IMR-90 (cell line): ENCODE results near the gene TBCD. TPM values are rescaled to one million over a fixed set of nuclear protein-coding genes. Genes with fewer than 3 reads are reported as not detected.

Experiments
- ATAC-seq: fragments of 200-7000 bp; cut with Tn5 transposase; 2 replicates; pipeline ENCODE4 v1.9.1; 2020; ENCODE audit warnings: low read depth, mild to moderate bottlenecking, moderate library complexity
- BruUV-seq: library from RNA; stranded (reverse); fragments of 400-500 nt; replicated peaks from 2 replicates; lab custom pipeline; 2021; lab: Mats Ljungman, UMichigan
- CTCF ChIA-PET: fragments of 300-600 bp; formaldehyde crosslinking; extraction: SDS; loops from one replicate; lab custom pipeline; 2021; ENCODE audit warnings: antibody characterized with exemption; lab: Yijun Ruan, JAX
- POLR2A ChIA-PET: fragments of 300-600 bp; sonication (Branson Sonifier 250); formaldehyde crosslinking; loops from one replicate; lab custom pipeline; 2022; ENCODE audit warnings: antibody characterized with exemption; ENCODE audit not compliant: unreplicated experiment; lab: Charles Lee
- DNase-seq: peaks from one replicate; pipeline ENCODE4 v3.0.0; 2013
- H2AFZ ChIP-seq: replicated peaks from 2 replicates; pipeline ENCODE3; 2013; ENCODE audit warnings: low read length, mild to moderate bottlenecking; ENCODE audit not compliant: poor library complexity
- H2AK5ac ChIP-seq: 2 replicates; pipeline ENCODE4 v1.6.1; 2013; ENCODE audit warnings: low read depth, low read length, inconsistent platforms
- H2AK9ac ChIP-seq: replicated peaks from 2 replicates; pipeline ENCODE3; 2013; ENCODE audit warnings: mild to moderate bottlenecking, low read depth, low read length, moderate library complexity; ENCODE audit not compliant: poor library complexity
- H2BK120ac ChIP-seq: 2 replicates; pipeline ENCODE4 v1.6.1; 2013; ENCODE audit warnings: low read depth, low read length, inconsistent platforms
- H2BK15ac ChIP-seq: 3 replicates; pipeline ENCODE4 v1.6.1; 2013; ENCODE audit warnings: low read depth, low read length, inconsistent platforms
- H2BK20ac ChIP-seq: 2 replicates; pipeline ENCODE4 v1.6.1; 2013; ENCODE audit warnings: low read depth, mild to moderate bottlenecking, inconsistent platforms, low read length, moderate library complexity
- H2BK5ac ChIP-seq: 2 replicates; pipeline ENCODE4 v1.6.1; 2013; ENCODE audit warnings: mild to moderate bottlenecking, low read depth, low read length, inconsistent platforms; ENCODE audit not compliant: poor library complexity, severe bottlenecking
- H3K14ac ChIP-seq: replicated peaks from 2 replicates; pipeline ENCODE4 v1.6.1; 2013; ENCODE audit warnings: low read depth, low read length, inconsistent platforms
- H3K18ac ChIP-seq: 2 replicates; pipeline ENCODE4 v1.6.1; 2013; ENCODE audit warnings: low read depth, low read length, control low read depth
- H3K23ac ChIP-seq: 2 replicates; pipeline ENCODE4 v1.6.1; 2013; ENCODE audit warnings: low read depth, low read length, inconsistent platforms
- H3K27ac ChIP-seq: 2 replicates; pipeline ENCODE4 v1.5.1; 2013; ENCODE audit warnings: mild to moderate bottlenecking, control low read depth, low read length; ENCODE audit not compliant: insufficient read depth
- H3K27me3 ChIP-seq: 2 replicates; pipeline ENCODE4 v1.6.1; 2013; ENCODE audit warnings: low read length; ENCODE audit not compliant: control insufficient read depth, insufficient read depth
- H3K36me3 ChIP-seq: 2 replicates; pipeline ENCODE4 v1.6.1; 2013; ENCODE audit warnings: low read length, mixed read lengths; ENCODE audit not compliant: control insufficient read depth, insufficient read depth
- H3K4ac ChIP-seq: 2 replicates; pipeline ENCODE4 v1.6.1; 2013; ENCODE audit warnings: low read depth, low read length, inconsistent platforms
- H3K4me1 ChIP-seq: 2 replicates; pipeline ENCODE4 v1.6.1; 2013; ENCODE audit warnings: low read length, mixed read lengths; ENCODE audit not compliant: control insufficient read depth, insufficient read depth
- H3K4me2 ChIP-seq: 2 replicates; pipeline ENCODE4 v1.6.1; 2013; ENCODE audit warnings: low read depth, mild to moderate bottlenecking, control low read depth, low read length, moderate library complexity
- H3K4me3 ChIP-seq: 2 replicates; pipeline ENCODE4 v1.5.1; 2013; ENCODE audit warnings: low read depth, mild to moderate bottlenecking, control low read depth, low read length, moderate library complexity; ENCODE audit not compliant: insufficient read depth
- H3K56ac ChIP-seq: 2 replicates; pipeline ENCODE4 v1.6.1; 2013; ENCODE audit warnings: low read length, inconsistent platforms; ENCODE audit not compliant: insufficient read depth; ENCODE audit errors: extremely low read depth
- H3K79me1 ChIP-seq, 2 experiments: 2 replicates each; pipeline ENCODE4 v1.6.1; 2013; ENCODE audit warnings: low read length in 2 of 2, inconsistent platforms in 1 of 2, low read depth in 1 of 2
- H3K9ac ChIP-seq: 2 replicates; pipeline ENCODE4 v1.6.1; 2013; ENCODE audit warnings: low read depth, low read length, control low read depth
- H3K9me1 ChIP-seq: 2 replicates; pipeline ENCODE4 v1.6.1; 2013; ENCODE audit warnings: low read length, inconsistent platforms; ENCODE audit not compliant: insufficient read depth
- H3K9me3 ChIP-seq: 2 replicates; pipeline ENCODE4 v1.6.1; 2013; ENCODE audit warnings: low read length; ENCODE audit not compliant: control insufficient read depth, insufficient read depth
- H4K20me1 ChIP-seq: 2 replicates; pipeline ENCODE4 v1.6.1; 2013; ENCODE audit warnings: low read length, inconsistent platforms; ENCODE audit not compliant: insufficient read depth
- H4K5ac ChIP-seq: 2 replicates; pipeline ENCODE4 v1.6.1; 2013; ENCODE audit warnings: mild to moderate bottlenecking, low read depth, low read length, control low read depth
- H4K8ac ChIP-seq, 2 experiments: 2 replicates each; pipeline ENCODE4 v1.6.1; 2013; ENCODE audit warnings: low read depth in 2 of 2, low read length in 2 of 2, control low read depth in 1 of 2, inconsistent platforms in 1 of 2
- H4K91ac ChIP-seq: 2 replicates; pipeline ENCODE4 v1.6.1; 2013; ENCODE audit warnings: low read depth, low read length, inconsistent platforms; ENCODE audit not compliant: insufficient read depth
- CHD1 ChIP-seq: IDR thresholded peaks from 2 replicates; pipeline ENCODE4 v1.6.1; 2012; ENCODE audit warnings: low read depth, low read length, improper control_type of control experiment
- WGBS, 2 experiments: methylation state at CpG; one replicate each; pipeline versions ENCODE4 v1.1.5 to v1.1.7; 2013; ENCODE audit warnings: missing lambda C conversion rate in 2 of 2; ENCODE audit not compliant: insufficient read length in 1 of 2; ENCODE audit errors: extremely low coverage in 2 of 2; 5-methylcytosine and 5-hydroxymethylcytosine counted together
- dilution Hi-C: fragments of 300-500 bp; cut with HindIII; formaldehyde crosslinking; loops from one replicate; pipeline ENCODE4 v1.14.3; 2018; ENCODE audit warnings: low sequenced_read_pairs; ENCODE audit not compliant: unreplicated experiment
- in situ Hi-C: fragments of 300-500 bp; cut with MboI; formaldehyde crosslinking; loops from 3 replicates; pipeline ENCODE4 v1.14.3; 2019; ENCODE audit warnings: low sequenced_read_pairs, inconsistent platforms, mixed read lengths
- intact Hi-C: fragments of 100-400 bp; cut with micrococcal nuclease; formaldehyde crosslinking; loops from 2 replicates; pipeline ENCODE4 v1.10.0; 2022
- polyA plus RNA-seq, 3 experiments: library from polyadenylated mRNA; depleted of rRNA; stranded (reverse); fragments of >200 nt; gene quantifications; 2 replicates each; pipeline ENCODE4 v1.2.3, GENCODE V29; 2012; ENCODE audit warnings: low replicate concordance in 1 of 3
- total RNA-seq: library from RNA; depleted of rRNA; stranded (reverse); fragments of >200 nt; gene quantifications from 2 replicates; pipeline ENCODE4 v1.2.3, GENCODE V29; 2012

The TBCD gene
- total and polyA plus RNA-seq, 2 of the 4 experiments (the other 2 are of a cell fraction), result 21.9 to 54.5 TPM

GRCh38 chr17:82807562-82807961, 55.7 kb downstream of the TBCD start:
- H2AFZ ChIP-seq, result no peak overlapping the region
- H3K79me1 ChIP-seq, result peaks cover 0 to 20% of the 10 kb centered on the region in 2 experiments; a peak in 2 of 4 replicates
- H4K8ac ChIP-seq, result no peak overlapping the region
- no peak overlapping the region for H2AK5ac ChIP-seq
- in situ Hi-C loops, result no loop called here
- H3K4ac ChIP-seq, result no peak overlapping the region
- no peak overlapping the region for H3K14ac ChIP-seq
- no peak overlapping the region for H2AK9ac ChIP-seq
- no peak overlapping the region for H3K4me3 ChIP-seq
- H2BK5ac ChIP-seq, result no peak overlapping the region
- WGBS, 2 experiments, result 95% methylated on average over 4 of the region's 21 CpGs; no CpG with 5 or more reads in 1 of the 2 experiments
- DNase-seq, result no peak
- H3K4me2 ChIP-seq, result no peak overlapping the region
- no peak overlapping the region for H3K23ac ChIP-seq
- H3K56ac ChIP-seq, result no peak overlapping the region
- no peaks in the 10 kb centered on the region for H3K9me1 ChIP-seq
- peaks cover 3% of the 10 kb centered on the region; the same call in 1 of the 2 replicates for H3K4me1 ChIP-seq
- intact Hi-C loops, result no loop called here
- CTCF ChIA-PET, result no interaction called here
- H3K27me3 ChIP-seq, result no peaks in the 10 kb centered on the region
- BruUV-seq, result no TSS peak
- H4K91ac ChIP-seq, result no peak overlapping the region
- no peaks in the 10 kb centered on the region for H3K9me3 ChIP-seq
- no peak overlapping the region for H2BK120ac ChIP-seq
- H3K9ac ChIP-seq, result no peak overlapping the region
- POLR2A ChIA-PET, result no interaction called here
- H4K5ac ChIP-seq, result no peak overlapping the region
- no peak for ATAC-seq
- H3K27ac ChIP-seq, result no peak overlapping the region
- no peak for TF ChIP-seq CHD1
- H2BK20ac ChIP-seq, result no peak overlapping the region
- peaks cover 8% of the 10 kb centered on the region; the same call in 1 of the 2 replicates for H4K20me1 ChIP-seq
- peaks cover 19% of the 10 kb centered on the region for H3K36me3 ChIP-seq
- H3K18ac ChIP-seq, result no peak overlapping the region
- dilution Hi-C loops, result no loop called here
- H2BK15ac ChIP-seq, result no peak overlapping the region
